Lower leg skin (tissue), 3 donors: Measurements from ENCODE around the gene FRAS1.

Experiments
- CTCF ChIP-seq, 3 donors: fragments of 450-650 bp; IDR thresholded peaks; one replicate each; pipeline ENCODE4 v1.5.1; 2016; ENCODE audit warnings: antibody characterized with exemption in 3 of 3, mild to moderate bottlenecking in 3 of 3, moderate library complexity in 2 of 3
- POLR2A ChIP-seq, 2 donors: fragments of 450-650 bp; IDR thresholded peaks; one replicate each; pipeline ENCODE4 v1.6.1; 2016 to 2017; ENCODE audit warnings: antibody characterized with exemption in 2 of 2, mild to moderate bottlenecking in 1 of 2, moderate library complexity in 1 of 2

- TF ChIP-seq POLR2A (IDR thresholded peaks at IDR 0.05) (no peak), CTCF (IDR thresholded peaks at IDR 0.05) (no peak)
These were observed 357.0 kb downstream of the FRAS1 start for GRCh38 chr4:78414116-78414515.
